Heart right ventricle (tissue), 16 donors: Measurements from ENCODE around the gene RUBCNL. TPM values are rescaled to one million over a fixed set of nuclear protein-coding genes. Genes with fewer than 3 reads are reported as not detected.
"Not testable (repeated sequence)": the region's sequence is repeated elsewhere in the genome, so short reads cannot be mapped to it uniquely, and the experiment has no call there.

Experiments
- ATAC-seq, 8 donors: fragments of 200-7000 bp; cut with Tn5 transposase; one replicate each; pipeline ENCODE4 v1.9.1; 2020; ENCODE audit warnings: mild to moderate bottlenecking in 8 of 8, moderate library complexity in 8 of 8, moderate number of reproducible peaks in 1 of 8
- DNase-seq, 2 donors: peaks; one replicate each; pipeline ENCODE4 v3.0.0-alpha.2; 2020
- H3K27ac ChIP-seq, 10 donors: fragments of 200-600 bp; sonication (generic) in 2 of 10; one replicate each; pipeline versions ENCODE4 v1.5.0 to v1.8.0; 2020 to 2022; ENCODE audit warnings: mild to moderate bottlenecking in 3 of 10
- H3K27me3 ChIP-seq, 7 donors: fragments of 200-600 bp; one replicate each; pipeline ENCODE4 v1.8.0; 2021 to 2022; ENCODE audit warnings: mild to moderate bottlenecking in 2 of 7
- H3K36me3 ChIP-seq, 9 donors: fragments of 200-600 bp; sonication (generic) in 1 of 9; one replicate each; pipeline versions ENCODE4 v1.5.0 to v1.8.0; 2020 to 2022; ENCODE audit warnings: mild to moderate bottlenecking in 2 of 9
- H3K4me1 ChIP-seq, 9 donors: fragments of 200-600 bp; sonication (generic) in 1 of 9; one replicate each; pipeline versions ENCODE4 v1.5.0 to v1.8.0; 2020 to 2022; ENCODE audit warnings: mild to moderate bottlenecking in 4 of 9
- H3K4me3 ChIP-seq, 10 donors: fragments of 200-600 bp; sonication (generic) in 2 of 10; one replicate each; pipeline versions ENCODE4 v1.5.0 to v1.8.0; 2020 to 2022; ENCODE audit warnings: mild to moderate bottlenecking in 7 of 10, moderate library complexity in 2 of 10
- H3K9me3 ChIP-seq, 11 donors: fragments of 200-600 bp in 10 of 11; sonication (generic) in 2 of 11; one replicate each; pipeline versions ENCODE4 v1.5.0 to v1.8.0; 2013 to 2022; ENCODE audit warnings: mild to moderate bottlenecking in 2 of 11, control low read depth in 1 of 11, moderate library complexity in 1 of 11
- CTCF ChIP-seq, 9 donors: fragments of 200-600 bp; sonication (generic) in 2 of 9; IDR thresholded peaks; one replicate each; pipeline versions ENCODE4 v1.5.0 to v1.8.0; 2021 to 2022; ENCODE audit warnings: antibody characterized with exemption in 9 of 9, mild to moderate bottlenecking in 5 of 9, moderate library complexity in 1 of 9
- WGBS, 2 donors: extraction: QIAGEN DNeasy Blood & Tissue Kit; methylation state at CpG; one replicate each; pipeline ENCODE4 v1.1.7; 2013; ENCODE audit warnings: inconsistent platforms in 1 of 2; 5-methylcytosine and 5-hydroxymethylcytosine counted together
- intact Hi-C, 10 donors: fragments of 100-400 bp; cut with DNase I; formaldehyde crosslinking; loops; one replicate each; pipeline versions ENCODE4 v1.11.1 to v1.14.2; 2022
- long read RNA-seq, 3 donors: library from polyadenylated mRNA; unstranded; transcript quantifications; one replicate each; pipeline ENCODE4 v2.0.0, GENCODE V29; 2020 to 2021
- polyA plus RNA-seq, 2 donors: library from polyadenylated mRNA; stranded (reverse); fragments of 200-250 nt; gene quantifications; one replicate each; pipeline ENCODE4 v1.2.3, GENCODE V29; 2013
- total RNA-seq, 10 donors: library from RNA; stranded (reverse); fragmentation: NEBNext Ultra II Directional in 3 of 10; extraction: Animal tissue kit (Norgen Biotek cat#: 25700) in 3 of 10; gene quantifications; one replicate each; pipeline versions ENCODE4 v1.2.1 to v1.2.4, GENCODE V29; 2021 to 2023
- donor health status: Arrhythmogenic right ventricular cardiomyopathy.
- donor health status: ischemic (EF 13 %, LVEDD 7.1; RV severe dilation, severe dysfunction).
- donor health status: healthy with polysubstance abuse.
- donor health status: DM: no; HTN: yes; CAD: no.
- donor health status: DM: no; HTN: no; CAD: no.
- donor health status: ischemic (EF 25% LVEDD 6.9; RV normal size, moderate dysfunction).
- donor health status: ischemic (EF 25% LVEDD 5.7; RV mildly dilated, moderate dysfunction).
- donor health status: healthy.
- donor health status: DM: yes; HTN: yes; CAD: no.
- donor health status: Ischemic cardiomyopathy.
- donor health status: ischemic (EF 35%, LVEDD 5.7; RV mildly dilated, moderate dysfunction).
- donor health status: nonischemic (EF 11% LVEDD 7.7; RV severe dilation, severe dysfunction).
- donor health status: DM: yes; HTN: yes; CAD: no.
- donor health status: PGD.
- donor health status: ischemic (EF 29% LVEDD 5.4; RV normal size, mild dysfunction).
- donor health status: nonischemic (EF 23%, LVEDD 6.1; RV moderate dilation, normal function).

The RUBCNL gene
- 1 to 10 TPM in 3 of 10 donors, under 1 TPM in 7; 0.26 to 2.8 (median 0.66) TPM for total RNA-seq
- under 1 TPM; 0.17 to 0.59 TPM for polyA plus RNA-seq
- long read RNA-seq, donor 1, partial matches to known transcripts: 0 of 3 reads
- long read RNA-seq, donor 1, other reads (novel, unspliced or antisense): 1 of 3 reads
- long read RNA-seq, donor 2: 0 reads
- long read RNA-seq, donor 3, partial matches to known transcripts: 1 of 4 reads
- long read RNA-seq, donor 3, other reads (novel, unspliced or antisense): 1 of 4 reads

GRCh38 chr13:46387064-46387851, at the start of gene RUBCNL:
TSS of gene RUBCNL (minus strand) at chr13:46387252. CDS start at chr13:46372475, 14,777 bp downstream.
- ATAC-seq (peak; percentile 26 to 60 (median 50)), DNase-seq (peak in 1 of 2 donors; percentile 31)
- Histone ChIP-seq H3K4me1 (peaks cover 0 to 70% (median 0%) of the 10 kb centered on the region in 9 donors), H3K27ac (peak within 1 kb of the TSS in 4 of 10 donors; percentile 26 to 86 (median 38)), H3K36me3 (no peaks in the 10 kb centered on the region), H3K9me3 (no peaks in the 10 kb centered on the region), H3K27me3 (peaks cover 0 to 59% (median 46%) of the 10 kb centered on the region in 7 donors), H3K4me3 (peak within 1 kb of the TSS in 9 of 10 donors; percentile 32 to 64 (median 52))
- 2% methylated on average over 70 of the region's 70 CpGs for WGBS, 2 donors
- peak in 1 of 9 donors; percentile 6 for TF ChIP-seq CTCF (IDR thresholded peaks at IDR 0.05)
- intact Hi-C loops: no loop called here

- H3K27me3 ChIP-seq, H3K4me1 ChIP-seq, H3K4me3 ChIP-seq, intact Hi-C loops, H3K27ac ChIP-seq, DNase-seq, H3K36me3 ChIP-seq, H3K9me3 ChIP-seq, ATAC-seq: not testable (repeated sequence)
- WGBS, 2 donors: 86 to 94% methylated on average over 2 of the region's 2 CpGs
Observed at GRCh38 chr13:46429558-46429957, 42.5 kb upstream of the RUBCNL start.

GRCh38 chr13:46405457-46405856, 18.4 kb upstream of the RUBCNL start:
- no peak for TF ChIP-seq CTCF (IDR thresholded peaks at IDR 0.05)
- ATAC-seq: no peak
- DNase-seq: no peak
- no peaks in the 10 kb centered on the region for H3K36me3 ChIP-seq
- H3K27ac ChIP-seq: peak overlapping the region in 1 of 10 donors; percentile 89
- H3K27me3 ChIP-seq: peaks cover 0 to 10% (median 0%) of the 10 kb centered on the region in 7 donors
- H3K9me3 ChIP-seq: no peaks in the 10 kb centered on the region
- no peak overlapping the region for H3K4me3 ChIP-seq
- intact Hi-C loops: no loop called here
- peaks cover 0 to 44% (median 0%) of the 10 kb centered on the region in 9 donors for H3K4me1 ChIP-seq

GRCh38 chr13:46404733-46405100, 17.7 kb upstream of the RUBCNL start:
- no peak overlapping the region for H3K4me3 ChIP-seq
- no peaks in the 10 kb centered on the region for H3K9me3 ChIP-seq
- no peaks in the 10 kb centered on the region for H3K36me3 ChIP-seq
- H3K27me3 ChIP-seq: peaks cover 0 to 10% (median 0%) of the 10 kb centered on the region in 7 donors
- H3K27ac ChIP-seq: peak overlapping the region in 2 of 10 donors; percentile 34 to 89
- no peak for DNase-seq
- TF ChIP-seq CTCF (IDR thresholded peaks at IDR 0.05): no peak
- intact Hi-C loops: no loop called here
- 78 to 90% methylated on average over 1 of the region's 1 CpG for WGBS, 2 donors
- peak in 1 of 8 donors; percentile 25 for ATAC-seq
- H3K4me1 ChIP-seq: peaks cover 0 to 48% (median 0%) of the 10 kb centered on the region in 9 donors
